GM20000 (cell line): Measurements from ENCODE around the gene VAV2.

Experiments used
- DNase-seq: peaks from one replicate; pipeline ENCODE4 v3.0.0; 2012; ENCODE audit warnings: low spot score
- TF ChIP-seq, protein P1 (sequence below): IDR thresholded peaks from 2 replicates; pipeline ENCODE4 v1.5.1; 2012; ENCODE audit warnings: mild to moderate bottlenecking, control low read depth; ENCODE audit errors: extremely low read depth, missing control alignments

VAV2 gene

DNA sequence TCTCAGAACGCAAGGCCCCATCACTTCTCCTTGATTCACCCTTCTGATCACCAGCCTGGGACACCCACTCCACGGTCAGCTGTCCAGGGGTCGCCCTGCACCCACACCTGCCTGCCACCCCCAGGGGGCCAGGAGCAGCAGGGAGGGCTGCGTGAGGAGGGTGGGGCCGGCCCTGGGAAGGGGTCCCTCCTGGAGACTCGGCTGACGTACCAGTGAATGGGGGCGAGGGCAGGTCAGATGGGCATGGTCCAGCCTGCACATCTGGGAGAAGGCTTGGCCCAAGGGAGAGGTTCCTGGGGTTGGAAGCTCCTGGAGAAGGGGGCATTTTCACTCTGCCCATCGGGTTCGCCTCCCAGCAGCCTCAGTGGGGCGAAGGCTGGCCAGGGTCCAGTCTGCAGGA, 232.2 kb downstream of the VAV2 start:
- TF ChIP-seq, protein P1, sequence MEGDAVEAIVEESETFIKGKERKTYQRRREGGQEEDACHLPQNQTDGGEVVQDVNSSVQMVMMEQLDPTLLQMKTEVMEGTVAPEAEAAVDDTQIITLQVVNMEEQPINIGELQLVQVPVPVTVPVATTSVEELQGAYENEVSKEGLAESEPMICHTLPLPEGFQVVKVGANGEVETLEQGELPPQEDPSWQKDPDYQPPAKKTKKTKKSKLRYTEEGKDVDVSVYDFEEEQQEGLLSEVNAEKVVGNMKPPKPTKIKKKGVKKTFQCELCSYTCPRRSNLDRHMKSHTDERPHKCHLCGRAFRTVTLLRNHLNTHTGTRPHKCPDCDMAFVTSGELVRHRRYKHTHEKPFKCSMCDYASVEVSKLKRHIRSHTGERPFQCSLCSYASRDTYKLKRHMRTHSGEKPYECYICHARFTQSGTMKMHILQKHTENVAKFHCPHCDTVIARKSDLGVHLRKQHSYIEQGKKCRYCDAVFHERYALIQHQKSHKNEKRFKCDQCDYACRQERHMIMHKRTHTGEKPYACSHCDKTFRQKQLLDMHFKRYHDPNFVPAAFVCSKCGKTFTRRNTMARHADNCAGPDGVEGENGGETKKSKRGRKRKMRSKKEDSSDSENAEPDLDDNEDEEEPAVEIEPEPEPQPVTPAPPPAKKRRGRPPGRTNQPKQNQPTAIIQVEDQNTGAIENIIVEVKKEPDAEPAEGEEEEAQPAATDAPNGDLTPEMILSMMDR: no peak
- no peak for DNase-seq

DNA sequence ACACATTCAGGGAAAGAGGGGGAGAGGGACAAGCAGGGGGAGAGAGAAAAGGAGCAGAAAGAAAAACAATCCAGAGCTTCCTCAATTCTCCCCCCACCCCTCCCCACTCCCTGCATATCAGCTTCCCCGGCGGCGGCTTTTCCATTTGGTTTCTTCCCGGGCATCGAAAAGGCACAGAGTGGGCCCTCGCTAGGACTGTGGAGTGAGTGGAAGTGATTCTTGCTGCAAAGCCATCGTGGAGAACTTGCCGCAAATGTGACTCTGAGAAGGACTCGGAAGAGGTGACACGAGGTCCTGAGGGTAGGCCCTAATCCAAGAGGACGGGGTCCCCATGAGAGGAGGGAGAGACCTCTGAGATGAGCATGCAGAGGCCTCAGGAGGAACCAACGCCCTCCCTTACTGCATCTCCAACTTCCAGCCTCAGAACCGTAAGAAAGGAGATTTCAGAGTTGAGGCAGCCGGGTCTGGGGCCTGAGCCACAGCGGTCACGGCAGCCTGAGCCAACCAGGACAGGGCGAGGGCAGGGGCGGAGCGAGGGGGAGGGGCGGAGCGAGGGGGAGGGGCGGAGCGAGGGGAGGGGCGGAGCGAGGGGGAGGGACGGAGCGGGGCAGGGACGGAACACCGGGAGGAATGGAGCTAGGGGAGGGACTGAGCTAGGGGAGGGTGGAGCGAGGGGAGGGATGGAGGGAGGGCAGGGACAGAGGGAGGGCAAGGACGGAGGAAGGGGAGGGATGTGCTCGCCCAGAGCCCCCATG, 232.8 kb downstream of the VAV2 start:
- TF ChIP-seq, protein P1: no peak
- DNase-seq: no peak

DNA sequence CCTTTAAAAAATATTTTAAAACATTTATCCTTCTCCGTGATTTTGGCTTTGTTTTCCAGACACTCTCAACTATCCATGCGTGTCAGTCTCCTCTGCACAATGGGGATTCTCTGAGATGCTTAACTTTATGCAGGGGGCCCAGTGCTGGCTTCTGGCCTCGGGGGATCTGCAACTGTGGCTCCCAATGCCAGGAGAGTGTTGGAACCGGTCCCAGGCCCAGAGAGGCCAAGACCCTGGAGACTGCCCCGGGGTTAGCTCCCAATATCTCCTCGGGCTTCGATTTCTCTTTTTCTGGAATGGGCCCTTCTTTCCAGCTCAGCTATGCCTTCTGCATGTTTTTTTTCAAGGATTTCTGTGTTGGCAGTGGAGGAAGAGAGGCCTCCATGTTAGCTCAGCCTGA, 233.9 kb downstream of the VAV2 start:
- TF ChIP-seq, protein P1: no peak
- no peak for DNase-seq

GRCh38 chr9:133754688-133755227, 237.4 kb downstream of the VAV2 start:
- no peak for DNase-seq
- TF ChIP-seq, protein P1: no peak

DNA sequence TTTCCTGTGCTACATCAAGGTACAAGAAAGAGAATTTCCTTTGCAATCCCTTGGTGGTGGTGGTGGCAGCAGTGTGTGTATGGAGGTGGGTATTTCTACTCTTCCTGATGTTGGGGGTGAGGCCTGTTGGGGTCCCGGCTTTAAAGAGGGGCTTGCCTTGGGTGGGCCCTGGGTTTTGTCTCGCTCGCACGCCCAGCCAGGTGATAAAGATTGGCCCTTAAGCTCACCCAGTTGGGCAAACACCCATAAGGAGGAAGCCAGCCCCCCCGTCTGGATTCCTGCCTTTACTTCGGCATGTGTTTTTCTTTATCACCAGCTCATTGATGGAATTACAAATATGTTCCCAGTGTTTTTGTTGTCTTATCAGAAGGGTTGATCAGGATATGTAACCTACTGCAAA, 237.9 kb downstream of the VAV2 start:
- DNase-seq: no peak
- TF ChIP-seq, protein P1: no peak

GRCh38 chr9:133752739-133753446, 239.2 kb downstream of the VAV2 start:
- no peak for DNase-seq

More at GRCh38 chr9:133752739-133753446, 239.2 kb downstream of the VAV2 start:
- TF ChIP-seq, protein P1: no peak
